HUES6 (cell line): ENCODE results near the gene HLCS.
"Not testable (repeated sequence)": the region's sequence is repeated elsewhere in the genome, so short reads cannot be mapped to it uniquely, and the experiment has no call there.

ENCODE experiments used
- H3K27ac ChIP-seq: 2 replicates; pipeline ENCODE4 v1.7.0; 2013; ENCODE audit warnings: low read depth, mild to moderate bottlenecking, low read length, inconsistent platforms
- H3K27me3 ChIP-seq: 2 replicates; pipeline ENCODE4 v1.6.1; 2013; ENCODE audit warnings: low read length; ENCODE audit not compliant: control insufficient read depth, insufficient read depth
- H3K36me3 ChIP-seq: 2 replicates; pipeline ENCODE4 v1.6.1; 2013; ENCODE audit warnings: low read length; ENCODE audit not compliant: control insufficient read depth, insufficient read depth
- H3K4me1 ChIP-seq: 2 replicates; pipeline ENCODE4 v1.6.1; 2013; ENCODE audit warnings: low read length; ENCODE audit not compliant: control insufficient read depth, insufficient read depth
- H3K4me3 ChIP-seq: 2 replicates; pipeline ENCODE4 v1.5.1; 2013; ENCODE audit warnings: low read depth, low read length
- H3K9ac ChIP-seq: one replicate; pipeline ENCODE4 v1.6.1; 2013; ENCODE audit warnings: mild to moderate bottlenecking, low read length
- H3K9me3 ChIP-seq: 2 replicates; pipeline ENCODE4 v1.6.1; 2013; ENCODE audit warnings: low read depth, low read length; ENCODE audit not compliant: control insufficient read depth, insufficient read depth

The HLCS gene

GRCh38 chr21:36966821-36967768, 626 bp upstream of the HLCS start:
- Histone ChIP-seq H3K4me3 (peak overlapping the region; percentile 72), H3K9me3 (no peaks in the 10 kb centered on the region), H3K27me3 (no peaks in the 10 kb centered on the region), H3K9ac (peak overlapping the region; percentile 59), H3K4me1 (peaks cover 13% of the 10 kb centered on the region; the same call in 1 of the 2 replicates), H3K27ac (no peak overlapping the region; the same call in 1 of the 2 replicates), H3K36me3 (no peaks in the 10 kb centered on the region)

- Histone ChIP-seq H3K9ac (peak overlapping the region; percentile 82), H3K27me3 (no peaks in the 10 kb centered on the region), H3K4me3 (peak overlapping the region; percentile 88), H3K36me3 (no peaks in the 10 kb centered on the region), H3K9me3 (no peaks in the 10 kb centered on the region), H3K4me1 (peaks cover 13% of the 10 kb centered on the region; the same call in 1 of the 2 replicates), H3K27ac (peak overlapping the region; percentile 70; the same call in 1 of the 2 replicates)
Observed at GRCh38 chr21:36965720-36966065, 776 bp downstream of the HLCS start.

DNA sequence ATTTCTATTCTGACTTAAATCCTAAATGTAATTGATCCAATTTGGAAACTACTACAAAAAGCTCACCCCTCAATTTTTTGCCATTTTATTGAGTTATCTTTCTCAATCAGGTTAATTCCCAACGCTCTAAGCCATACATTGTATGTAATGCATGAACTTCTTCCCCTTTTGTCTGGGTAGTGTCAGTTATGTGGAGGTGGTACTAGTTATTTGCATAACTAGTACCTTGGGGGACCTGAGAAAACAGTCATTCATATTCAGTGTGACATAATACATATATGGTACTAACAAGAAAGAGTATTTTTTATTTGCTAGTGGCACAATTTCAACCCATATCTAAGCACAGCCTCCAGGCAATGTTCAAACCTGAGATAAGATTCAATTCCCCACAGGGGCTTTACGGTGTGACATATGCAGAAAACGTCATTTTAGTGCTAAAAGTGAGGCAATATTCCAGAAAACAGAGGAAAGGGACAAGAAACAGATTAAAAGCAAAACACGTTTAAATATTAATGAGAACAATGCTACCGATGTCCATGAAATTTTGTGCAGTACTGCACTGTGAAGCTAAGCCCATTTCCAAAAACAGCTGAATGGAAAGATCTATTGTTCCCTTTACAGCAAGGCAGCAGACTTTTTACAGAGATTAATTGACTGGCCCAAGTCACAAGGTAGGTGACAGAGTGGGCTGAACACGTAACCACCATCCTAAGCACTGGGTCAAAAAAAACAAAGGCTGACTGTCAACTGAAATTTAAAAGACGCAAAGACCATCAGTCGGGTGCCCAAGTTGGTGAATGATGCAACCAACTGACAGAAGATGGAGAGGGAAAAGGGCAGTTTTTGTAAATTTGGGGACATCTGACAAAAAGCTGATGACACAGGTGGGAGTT, 1.4 kb downstream of the HLCS start:
- Histone ChIP-seq H3K9ac (no peak overlapping the region), H3K27ac (no peak overlapping the region), H3K9me3 (no peaks in the 10 kb centered on the region), H3K27me3 (no peaks in the 10 kb centered on the region), H3K4me3 (peak overlapping the region; percentile 88), H3K36me3 (no peaks in the 10 kb centered on the region), H3K4me1 (peaks cover 13% of the 10 kb centered on the region; the same call in 1 of the 2 replicates)

GRCh38 chr21:36964398-36964797, 2.1 kb downstream of the HLCS start:
- Histone ChIP-seq H3K27ac (no peak overlapping the region), H3K4me1 (peaks cover 17% of the 10 kb centered on the region; the same call in 1 of the 2 replicates), H3K4me3 (no peak overlapping the region), H3K9me3 (no peaks in the 10 kb centered on the region), H3K36me3 (no peaks in the 10 kb centered on the region), H3K9ac (no peak overlapping the region), H3K27me3 (no peaks in the 10 kb centered on the region)

GRCh38 chr21:36962098-36962780, 4.2 kb downstream of the HLCS start:
- Histone ChIP-seq H3K4me3 (no peak overlapping the region), H3K27ac (no peak overlapping the region), H3K36me3 (no peaks in the 10 kb centered on the region), H3K9ac (no peak overlapping the region), H3K27me3 (no peaks in the 10 kb centered on the region), H3K9me3 (no peaks in the 10 kb centered on the region), H3K4me1 (peaks cover 15% of the 10 kb centered on the region; the same call in 1 of the 2 replicates)

DNA sequence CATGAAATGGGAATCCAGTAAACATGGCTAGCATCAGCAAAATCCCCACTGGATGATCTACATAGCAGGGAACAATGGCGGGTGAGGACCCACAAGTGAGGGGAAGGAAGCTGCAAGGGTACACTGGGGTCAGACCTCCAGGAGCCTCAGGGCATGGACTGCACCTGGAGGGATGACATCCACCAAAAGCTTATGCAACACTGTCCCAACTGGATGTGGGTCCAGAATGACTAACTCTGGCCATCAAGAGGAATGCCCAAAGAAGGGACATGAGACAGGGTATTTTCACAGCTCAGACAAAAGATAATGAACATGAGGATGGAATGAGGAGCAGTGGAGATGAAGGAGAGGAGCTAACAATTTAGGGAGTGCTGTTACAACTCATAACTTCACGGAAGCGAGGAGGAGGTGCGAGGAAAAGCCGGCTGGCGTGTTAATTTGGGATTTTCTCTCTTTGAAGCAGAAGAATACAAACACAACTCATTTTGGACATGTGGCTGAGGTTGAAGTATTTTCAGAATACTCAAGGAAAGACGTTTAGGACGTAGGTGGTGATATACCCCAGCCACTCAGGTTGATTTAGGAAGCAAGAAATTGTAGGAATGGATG, 5.7 kb downstream of the HLCS start:
- no peaks in the 10 kb centered on the region for H3K36me3 ChIP-seq

DNA sequence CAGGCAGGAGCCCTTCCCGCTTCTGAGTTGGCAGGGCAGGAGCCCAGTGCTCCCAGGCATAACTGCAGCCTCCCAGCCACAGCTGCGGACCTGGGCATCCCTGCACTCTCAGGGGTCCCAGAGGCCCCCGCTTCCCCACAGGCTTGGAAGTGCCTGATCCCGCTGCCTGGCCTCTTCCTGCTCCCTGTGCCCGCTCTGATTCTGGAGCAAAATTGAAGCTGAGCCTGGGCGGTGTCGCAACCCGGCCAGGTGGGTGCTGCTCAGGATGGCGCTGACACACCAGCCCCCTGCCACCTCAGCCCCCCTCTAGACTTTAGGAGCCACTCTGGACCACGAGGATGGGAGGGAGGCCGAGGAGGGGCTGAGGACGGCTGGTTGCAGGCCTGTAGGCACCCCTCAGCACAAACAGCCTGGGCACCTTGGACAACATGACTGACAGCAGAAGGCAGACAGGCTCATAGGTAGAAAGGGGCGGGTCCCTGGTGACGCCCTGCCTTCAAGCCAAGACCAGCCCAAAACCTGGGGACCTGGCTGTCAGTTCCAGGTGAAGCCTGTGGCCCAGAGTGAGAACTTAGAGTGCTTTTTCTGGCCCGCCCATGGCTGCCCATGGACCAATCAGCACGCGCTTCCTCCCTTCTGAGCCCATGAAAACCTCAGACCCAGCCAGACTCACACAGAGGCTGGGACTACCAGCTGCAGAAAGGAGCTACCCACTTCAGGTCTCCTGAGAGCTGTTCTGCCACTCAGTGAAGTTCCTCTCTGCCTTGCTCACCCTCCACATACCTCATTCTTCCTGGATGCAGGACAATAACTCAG, 7.2 kb downstream of the HLCS start:
- Histone ChIP-seq H3K27me3 (no peaks in the 10 kb centered on the region), H3K4me1 (peaks cover 4% of the 10 kb centered on the region; the same call in 1 of the 2 replicates), H3K36me3 (no peaks in the 10 kb centered on the region), H3K4me3 (no peak overlapping the region), H3K9ac (no peak overlapping the region), H3K27ac (no peak overlapping the region), H3K9me3 (no peaks in the 10 kb centered on the region)

More for the DNA sequence above, 5.7 kb downstream of the HLCS start:
- no peak overlapping the region for H3K27ac ChIP-seq
- no peaks in the 10 kb centered on the region for H3K27me3 ChIP-seq
- H3K4me3 ChIP-seq, result no peak overlapping the region
- H3K9ac ChIP-seq, result no peak overlapping the region
- H3K9me3 ChIP-seq, result no peaks in the 10 kb centered on the region
- peaks cover 12% of the 10 kb centered on the region; the same call in 1 of the 2 replicates for H3K4me1 ChIP-seq

DNA sequence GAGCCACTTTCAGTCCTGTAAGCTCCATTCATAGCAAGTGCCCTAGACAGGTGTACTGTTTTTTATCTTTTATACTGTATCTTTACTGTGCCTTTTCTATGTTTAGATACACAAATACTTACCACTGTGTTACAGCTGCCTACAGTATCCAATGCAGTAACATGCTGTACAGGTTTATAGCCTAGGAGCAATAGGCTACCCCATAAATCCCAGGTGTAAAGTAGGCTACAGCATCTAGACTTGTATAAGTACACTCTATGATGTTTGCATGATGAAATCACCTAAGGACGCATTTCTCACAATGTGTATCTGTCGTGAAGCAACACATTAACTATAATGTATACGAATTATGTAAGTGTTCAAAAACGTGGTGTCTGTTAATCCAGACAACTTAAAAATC, 10.7 kb downstream of the HLCS start:
- no peaks in the 10 kb centered on the region for H3K9me3 ChIP-seq
- H3K27ac ChIP-seq, result no peak overlapping the region
- no peak overlapping the region for H3K9ac ChIP-seq
- no peak overlapping the region for H3K4me3 ChIP-seq
- no peaks in the 10 kb centered on the region for H3K27me3 ChIP-seq
- no peaks in the 10 kb centered on the region for H3K36me3 ChIP-seq
- H3K4me1 ChIP-seq, result peaks cover 4% of the 10 kb centered on the region; the same call in 1 of the 2 replicates

DNA sequence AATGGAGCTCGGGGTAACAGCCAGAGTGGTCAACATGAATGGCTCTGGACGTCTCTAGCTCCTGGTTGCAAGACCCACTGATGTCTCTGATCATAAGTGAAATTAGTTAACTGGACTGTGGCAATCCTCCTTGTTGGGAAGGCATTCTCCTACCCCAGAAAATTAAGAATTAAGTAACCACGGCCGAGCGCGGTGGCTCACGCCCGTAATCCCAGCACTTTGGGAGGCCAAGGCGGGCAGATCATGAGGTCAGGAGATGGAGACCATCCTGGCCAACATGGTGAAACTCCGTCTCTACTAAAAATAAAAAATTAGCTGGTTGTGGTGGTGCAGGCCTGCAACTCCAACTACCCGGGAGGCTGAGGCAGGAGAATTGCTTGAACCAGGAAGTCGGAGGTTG, 14.1 kb downstream of the HLCS start:
- not testable (repeated sequence) for H3K27ac ChIP-seq, H3K36me3 ChIP-seq, H3K27me3 ChIP-seq, H3K9ac ChIP-seq, H3K9me3 ChIP-seq, H3K4me3 ChIP-seq, H3K4me1 ChIP-seq
